ENCODE data around the gene TUBB1. TPM values are rescaled to one million over a fixed set of nuclear protein-coding genes. Genes with fewer than 3 reads are reported as not detected.
A peak's percentile ranks its signal among the peaks of the same experiment; 100 is the strongest.

The TUBB1 gene
- total RNA-seq, 1 donor from 2014 or later: not detected

- Histone ChIP-seq H3K4me3 (ENCODE audit: insufficient read depth, low read depth, low read length) (no peak overlapping the region), H3K36me3 (ENCODE audit: insufficient read depth, low read length) (no peaks in the 10 kb centered on the region), H3K27me3 (ENCODE audit: insufficient read depth, low read length) (no peaks in the 10 kb centered on the region), H3K4me1 (ENCODE audit: insufficient read depth, low read length) (peaks cover 37% of the 10 kb centered on the region), H3K9ac (ENCODE audit: low read length) (no peak overlapping the region), H3K27ac (ENCODE audit: low read depth, low read length) (no peak overlapping the region), H3K4me2 (ENCODE audit: low read length) (no peak overlapping the region), H3K79me2 (ENCODE audit: insufficient read depth, low read length) (no peaks in the 10 kb centered on the region), H4K20me1 (ENCODE audit: insufficient read depth, low read length) (peaks cover 5% of the 10 kb centered on the region), H3K9me3 (ENCODE audit: insufficient read depth, low read depth, low read length) (no peaks in the 10 kb centered on the region), H2AFZ (ENCODE audit: low read depth, low read length) (no peak overlapping the region)
- Mint-ChIP-seq H3K4me1 (ENCODE audit: low read depth, unreplicated experiment) (peaks cover 29% of the 10 kb centered on the region), H3K36me3 (ENCODE audit: low read depth, unreplicated experiment) (no peaks in the 10 kb centered on the region), H3K9me3 (ENCODE audit: unreplicated experiment) (no peaks in the 10 kb centered on the region), H3K27me3 (ENCODE audit: low read depth, unreplicated experiment) (no peaks in the 10 kb centered on the region), H3K4me3 (ENCODE audit: unreplicated experiment) (no peak overlapping the region), H3K27ac (ENCODE audit: unreplicated experiment) (no peak overlapping the region)
- TF ChIP-seq CTCF (IDR thresholded peaks at IDR 0.05; ENCODE audit: insufficient read depth, low read depth, low read length) (no peak), EZH2 (IDR thresholded peaks at IDR 0.05; ENCODE audit: insufficient read depth, low read length) (no peak)
- FAIRE-seq (no peak), DNase-seq (ENCODE audit: low read depth) (no peak)
These were observed 3.2 kb upstream of the TUBB1 start for GRCh38 chr20:59015812-59016711.

GRCh38 chr20:59016795-59017492 lies 2.3 kb upstream of the TUBB1 start:
- Histone ChIP-seq H3K9ac (ENCODE audit: low read length) (no peak overlapping the region), H3K4me3 (ENCODE audit: insufficient read depth, low read depth, low read length) (no peak overlapping the region), H3K4me2 (ENCODE audit: low read length) (peak overlapping the region; percentile 24), H3K27ac (ENCODE audit: low read depth, low read length) (no peak overlapping the region), H3K27me3 (ENCODE audit: insufficient read depth, low read length) (no peaks in the 10 kb centered on the region), H3K79me2 (ENCODE audit: insufficient read depth, low read length) (no peaks in the 10 kb centered on the region), H4K20me1 (ENCODE audit: insufficient read depth, low read length) (peaks cover 5% of the 10 kb centered on the region), H3K36me3 (ENCODE audit: insufficient read depth, low read length) (no peaks in the 10 kb centered on the region), H2AFZ (ENCODE audit: low read depth, low read length) (peak overlapping the region; percentile 6), H3K9me3 (ENCODE audit: insufficient read depth, low read depth, low read length) (no peaks in the 10 kb centered on the region), H3K4me1 (ENCODE audit: insufficient read depth, low read length) (peaks cover 33% of the 10 kb centered on the region)
- TF ChIP-seq EZH2 (IDR thresholded peaks at IDR 0.05; ENCODE audit: insufficient read depth, low read length) (no peak), CTCF (IDR thresholded peaks at IDR 0.05; ENCODE audit: insufficient read depth, low read depth, low read length) (no peak)
- no peaks in the 10 kb centered on the region for H3K27me3 Mint-ChIP-seq (ENCODE audit: low read depth, unreplicated experiment)
- no peaks in the 10 kb centered on the region for H3K9me3 Mint-ChIP-seq (ENCODE audit: unreplicated experiment)
- peak overlapping the region; percentile 8 for H3K27ac Mint-ChIP-seq (ENCODE audit: unreplicated experiment)
- peaks cover 26% of the 10 kb centered on the region for H3K4me1 Mint-ChIP-seq (ENCODE audit: low read depth, unreplicated experiment)
- no peaks in the 10 kb centered on the region for H3K36me3 Mint-ChIP-seq (ENCODE audit: low read depth, unreplicated experiment)
- FAIRE-seq (no peak), DNase-seq (ENCODE audit: low read depth) (no peak)
- no peak overlapping the region for H3K4me3 Mint-ChIP-seq (ENCODE audit: unreplicated experiment)

Data from astrocyte (in vitro differentiated cells and primary cell).